Measurements from ENCODE around the gene FARS2.

Gene FARS2

GRCh38 chr6:5443491-5443890 lies 182.2 kb downstream of the FARS2 start:
- Histone ChIP-seq H3K27me3 (ENCODE audit: control insufficient read depth, insufficient read depth, low read length) (no peaks in the 10 kb centered on the region), H3K27ac (ENCODE audit: low read depth, low read length) (no peak overlapping the region), H3K9ac (ENCODE audit: low read length) (no peak overlapping the region), H3K36me3 (ENCODE audit: control insufficient read depth, insufficient read depth, low read length) (no peaks in the 10 kb centered on the region), H3K9me3 (ENCODE audit: control insufficient read depth, insufficient read depth, low read depth, low read length) (no peaks in the 10 kb centered on the region), H3K4me3 (ENCODE audit: low read depth, low read length) (no peak overlapping the region), H3K4me1 (ENCODE audit: control insufficient read depth, insufficient read depth, low read length) (peaks cover 9% of the 10 kb centered on the region)

- Histone ChIP-seq H3K4me3 (ENCODE audit: low read depth, low read length) (no peak overlapping the region), H3K36me3 (ENCODE audit: control insufficient read depth, insufficient read depth, low read length) (no peaks in the 10 kb centered on the region), H3K27ac (ENCODE audit: low read depth, low read length) (no peak overlapping the region), H3K4me1 (ENCODE audit: control insufficient read depth, insufficient read depth, low read length) (no peaks in the 10 kb centered on the region; the same call in 1 of the 2 replicates), H3K9ac (ENCODE audit: low read length) (no peak overlapping the region), H3K27me3 (ENCODE audit: control insufficient read depth, insufficient read depth, low read length) (no peaks in the 10 kb centered on the region), H3K9me3 (ENCODE audit: control insufficient read depth, insufficient read depth, low read depth, low read length) (no peaks in the 10 kb centered on the region)
Measured at GRCh38 chr6:5446362-5447075, 185.2 kb downstream of the FARS2 start.

- no peaks in the 10 kb centered on the region for H3K9me3 ChIP-seq (ENCODE audit: control insufficient read depth, insufficient read depth, low read depth, low read length)
- H3K9ac ChIP-seq (ENCODE audit: low read length) = no peak overlapping the region
Measured at GRCh38 chr6:5447921-5448320, 186.6 kb downstream of the FARS2 start.

GRCh38 chr6:5450073-5450472 lies 188.8 kb downstream of the FARS2 start:
- H3K9ac ChIP-seq (ENCODE audit: low read length) = no peak overlapping the region
- H3K4me1 ChIP-seq (ENCODE audit: control insufficient read depth, insufficient read depth, low read length) = no peaks in the 10 kb centered on the region; the same call in 1 of the 2 replicates
- no peak overlapping the region for H3K4me3 ChIP-seq (ENCODE audit: low read depth, low read length)
- H3K27me3 ChIP-seq (ENCODE audit: control insufficient read depth, insufficient read depth, low read length) = no peaks in the 10 kb centered on the region
- no peaks in the 10 kb centered on the region for H3K9me3 ChIP-seq (ENCODE audit: control insufficient read depth, insufficient read depth, low read depth, low read length)
- H3K36me3 ChIP-seq (ENCODE audit: control insufficient read depth, insufficient read depth, low read length) = no peaks in the 10 kb centered on the region
- H3K27ac ChIP-seq (ENCODE audit: low read depth, low read length) = no peak overlapping the region

More at GRCh38 chr6:5447921-5448320, 186.6 kb downstream of the FARS2 start:
- Histone ChIP-seq H3K4me1 (ENCODE audit: control insufficient read depth, insufficient read depth, low read length) (no peaks in the 10 kb centered on the region; the same call in 1 of the 2 replicates), H3K27me3 (ENCODE audit: control insufficient read depth, insufficient read depth, low read length) (no peaks in the 10 kb centered on the region), H3K36me3 (ENCODE audit: control insufficient read depth, insufficient read depth, low read length) (no peaks in the 10 kb centered on the region), H3K27ac (ENCODE audit: low read depth, low read length) (no peak overlapping the region), H3K4me3 (ENCODE audit: low read depth, low read length) (no peak overlapping the region)

- no peak overlapping the region for H3K9ac ChIP-seq (ENCODE audit: low read length)
- H3K9me3 ChIP-seq (ENCODE audit: control insufficient read depth, insufficient read depth, low read depth, low read length) = no peaks in the 10 kb centered on the region
- H3K4me3 ChIP-seq (ENCODE audit: low read depth, low read length) = no peak overlapping the region
- H3K27ac ChIP-seq (ENCODE audit: low read depth, low read length) = no peak overlapping the region
- H3K36me3 ChIP-seq (ENCODE audit: control insufficient read depth, insufficient read depth, low read length) = no peaks in the 10 kb centered on the region
- H3K4me1 ChIP-seq (ENCODE audit: control insufficient read depth, insufficient read depth, low read length) = peaks cover 9% of the 10 kb centered on the region
- H3K27me3 ChIP-seq (ENCODE audit: control insufficient read depth, insufficient read depth, low read length) = no peaks in the 10 kb centered on the region
Measured at GRCh38 chr6:5453546-5453945, 192.2 kb downstream of the FARS2 start.

- H3K9me3 ChIP-seq (ENCODE audit: control insufficient read depth, insufficient read depth, low read depth, low read length) = no peaks in the 10 kb centered on the region
- H3K4me1 ChIP-seq (ENCODE audit: control insufficient read depth, insufficient read depth, low read length) = peaks cover 9% of the 10 kb centered on the region
- no peak overlapping the region for H3K27ac ChIP-seq (ENCODE audit: low read depth, low read length)
- H3K36me3 ChIP-seq (ENCODE audit: control insufficient read depth, insufficient read depth, low read length) = no peaks in the 10 kb centered on the region
- H3K4me3 ChIP-seq (ENCODE audit: low read depth, low read length) = no peak overlapping the region
- H3K27me3 ChIP-seq (ENCODE audit: control insufficient read depth, insufficient read depth, low read length) = no peaks in the 10 kb centered on the region
- no peak overlapping the region for H3K9ac ChIP-seq (ENCODE audit: low read length)
Measured at GRCh38 chr6:5455142-5455541, 193.8 kb downstream of the FARS2 start.

GRCh38 chr6:5457041-5457440 lies 195.7 kb downstream of the FARS2 start:
- Histone ChIP-seq H3K4me1 (ENCODE audit: control insufficient read depth, insufficient read depth, low read length) (peaks cover 9% of the 10 kb centered on the region), H3K36me3 (ENCODE audit: control insufficient read depth, insufficient read depth, low read length) (no peaks in the 10 kb centered on the region), H3K9ac (ENCODE audit: low read length) (no peak overlapping the region), H3K4me3 (ENCODE audit: low read depth, low read length) (no peak overlapping the region), H3K27ac (ENCODE audit: low read depth, low read length) (no peak overlapping the region), H3K9me3 (ENCODE audit: control insufficient read depth, insufficient read depth, low read depth, low read length) (peaks cover 6% of the 10 kb centered on the region; the same call in 1 of the 2 replicates), H3K27me3 (ENCODE audit: control insufficient read depth, insufficient read depth, low read length) (no peaks in the 10 kb centered on the region)

- Histone ChIP-seq H3K4me3 (ENCODE audit: low read depth, low read length) (no peak overlapping the region), H3K4me1 (ENCODE audit: control insufficient read depth, insufficient read depth, low read length) (peaks cover 9% of the 10 kb centered on the region), H3K9ac (ENCODE audit: low read length) (no peak overlapping the region), H3K36me3 (ENCODE audit: control insufficient read depth, insufficient read depth, low read length) (no peaks in the 10 kb centered on the region), H3K27me3 (ENCODE audit: control insufficient read depth, insufficient read depth, low read length) (no peaks in the 10 kb centered on the region), H3K9me3 (ENCODE audit: control insufficient read depth, insufficient read depth, low read depth, low read length) (peaks cover 6% of the 10 kb centered on the region; the same call in 1 of the 2 replicates), H3K27ac (ENCODE audit: low read depth, low read length) (no peak overlapping the region)
Measured at GRCh38 chr6:5457983-5458683, 196.8 kb downstream of the FARS2 start.

GRCh38 chr6:5459346-5459745 lies 198.0 kb downstream of the FARS2 start:
- Histone ChIP-seq H3K9ac (ENCODE audit: low read length) (no peak overlapping the region), H3K4me1 (ENCODE audit: control insufficient read depth, insufficient read depth, low read length) (peaks cover 9% of the 10 kb centered on the region), H3K4me3 (ENCODE audit: low read depth, low read length) (no peak overlapping the region), H3K36me3 (ENCODE audit: control insufficient read depth, insufficient read depth, low read length) (no peaks in the 10 kb centered on the region), H3K9me3 (ENCODE audit: control insufficient read depth, insufficient read depth, low read depth, low read length) (peaks cover 6% of the 10 kb centered on the region; the same call in 1 of the 2 replicates), H3K27ac (ENCODE audit: low read depth, low read length) (no peak overlapping the region), H3K27me3 (ENCODE audit: control insufficient read depth, insufficient read depth, low read length) (no peaks in the 10 kb centered on the region)

- Histone ChIP-seq H3K27me3 (ENCODE audit: control insufficient read depth, insufficient read depth, low read length) (no peaks in the 10 kb centered on the region), H3K36me3 (ENCODE audit: control insufficient read depth, insufficient read depth, low read length) (no peaks in the 10 kb centered on the region), H3K4me3 (ENCODE audit: low read depth, low read length) (no peak overlapping the region), H3K4me1 (ENCODE audit: control insufficient read depth, insufficient read depth, low read length) (peaks cover 14% of the 10 kb centered on the region), H3K9ac (ENCODE audit: low read length) (no peak overlapping the region), H3K9me3 (ENCODE audit: control insufficient read depth, insufficient read depth, low read depth, low read length) (peaks cover 6% of the 10 kb centered on the region; the same call in 1 of the 2 replicates), H3K27ac (ENCODE audit: low read depth, low read length) (no peak overlapping the region)
Measured at GRCh38 chr6:5461365-5461764, 200.1 kb downstream of the FARS2 start.

GRCh38 chr6:5462856-5463255 lies 201.5 kb downstream of the FARS2 start:
- Histone ChIP-seq H3K9me3 (ENCODE audit: control insufficient read depth, insufficient read depth, low read depth, low read length) (peaks cover 6% of the 10 kb centered on the region; the same call in 1 of the 2 replicates), H3K4me3 (ENCODE audit: low read depth, low read length) (no peak overlapping the region), H3K27me3 (ENCODE audit: control insufficient read depth, insufficient read depth, low read length) (no peaks in the 10 kb centered on the region), H3K36me3 (ENCODE audit: control insufficient read depth, insufficient read depth, low read length) (no peaks in the 10 kb centered on the region), H3K9ac (ENCODE audit: low read length) (no peak overlapping the region), H3K27ac (ENCODE audit: low read depth, low read length) (no peak overlapping the region), H3K4me1 (ENCODE audit: control insufficient read depth, insufficient read depth, low read length) (peaks cover 10% of the 10 kb centered on the region; the same call in 1 of the 2 replicates)

Measured in HUES6 (cell line).